Measurements from ENCODE around the gene FECH.
"Not testable (repeated sequence)": the region's sequence is repeated elsewhere in the genome, so short reads cannot be mapped to it uniquely, and the experiment has no call there.

Gene FECH

GRCh38 chr18:57527556-57528229, 58.8 kb downstream of the FECH start:
- DNase-seq: no peak

GRCh38 chr18:57523171-57523956, 63.1 kb downstream of the FECH start:
- DNase-seq: no peak

GRCh38 chr18:57522348-57522747, 64.2 kb downstream of the FECH start:
- DNase-seq: not testable (repeated sequence)

- no peak for DNase-seq
Measured at GRCh38 chr18:57519668-57520424, 66.7 kb downstream of the FECH start.

GRCh38 chr18:57518533-57518932, 68.0 kb downstream of the FECH start:
- no peak for DNase-seq

GRCh38 chr18:57516056-57516455, 70.4 kb downstream of the FECH start:
- DNase-seq: no peak

GRCh38 chr18:57505231-57505630, 81.3 kb downstream of the FECH start:
- no peak for DNase-seq

GRCh38 chr18:57502624-57503023, 83.9 kb downstream of the FECH start:
- DNase-seq: no peak

- DNase-seq: no peak
Measured at GRCh38 chr18:57498682-57499256, 87.7 kb downstream of the FECH start.

Data from NCI-H1694 (cell line).